HepG2 (cell line): ENCODE measurements around the gene TBXAS1.

ENCODE experiments used
- KAT7 ChIP-seq: IDR thresholded peaks from 2 replicates; pipeline ENCODE4 v1.6.1; 2018; ENCODE audit warnings: borderline replicate concordance, missing compliant biosample characterization
- KMT2A ChIP-seq: sonication (generic); formaldehyde crosslinking; IDR thresholded peaks from 2 replicates; pipeline ENCODE4 v1.4.0; 2020; ENCODE audit warnings: missing genetic modification reagents
- NR2F2 ChIP-seq: IDR thresholded peaks from 2 replicates; pipeline ENCODE4 v1.6.1; 2012; ENCODE audit warnings: low read depth, inconsistent platforms, borderline replicate concordance
- ZBTB7A ChIP-seq: sonication (generic); formaldehyde crosslinking; IDR thresholded peaks from 2 replicates; pipeline ENCODE4 v1.8.0; 2022; ENCODE audit warnings: mild to moderate bottlenecking, missing genetic modification reagents
- ZFX ChIP-seq: sonication (generic); formaldehyde crosslinking; IDR thresholded peaks from 2 replicates; pipeline ENCODE4 v1.4.0; 2020; ENCODE audit warnings: mild to moderate bottlenecking, low read depth, missing genetic modification reagents, moderate library complexity
- ZNF138 ChIP-seq: sonication (generic); formaldehyde crosslinking; IDR thresholded peaks from 2 replicates; pipeline ENCODE4 v1.5.0; 2020; ENCODE audit warnings: mild to moderate bottlenecking, low read depth, missing genetic modification reagents
- ZNF224 ChIP-seq: sonication (generic); formaldehyde crosslinking; IDR thresholded peaks from 2 replicates; pipeline ENCODE4 v1.5.0; 2020; ENCODE audit warnings: mild to moderate bottlenecking, missing genetic modification reagents
- ZNF501 ChIP-seq: sonication (generic); formaldehyde crosslinking; IDR thresholded peaks from 2 replicates; pipeline ENCODE4 v1.5.1; 2020; ENCODE audit warnings: mild to moderate bottlenecking, moderate library complexity, missing genetic modification reagents

DNA sequence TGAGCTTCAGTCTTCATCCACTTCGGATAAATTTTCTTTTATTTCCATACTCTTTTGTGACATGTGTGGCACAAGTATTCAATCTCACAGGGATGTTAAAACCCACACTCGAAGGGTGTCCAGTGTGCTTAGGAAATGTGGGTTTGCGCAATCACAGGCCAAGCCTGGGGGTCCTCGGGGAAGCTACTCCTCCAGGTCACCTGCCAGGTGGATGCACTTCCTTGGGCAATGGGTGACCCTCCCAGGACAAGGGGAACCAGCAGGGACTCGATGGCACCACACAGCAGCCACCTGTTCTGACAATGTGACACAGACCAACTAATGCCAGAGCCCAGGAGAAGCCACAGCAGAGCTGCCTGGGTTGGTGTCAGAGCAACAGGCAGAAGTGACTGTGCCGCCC, 194.7 kb downstream of the TBXAS1 start:
- no peak for TF ChIP-seq ZNF138 (CRISPR knock-in tag)
- TF ChIP-seq KAT7 (CRISPR knock-in tag), result no peak
- TF ChIP-seq ZNF501 (CRISPR knock-in tag), result no peak
- no peak for TF ChIP-seq ZNF224 (CRISPR knock-in tag)
- TF ChIP-seq ZBTB7A (CRISPR knock-in tag), result no peak
- no peak for TF ChIP-seq NR2F2
- TF ChIP-seq ZFX (CRISPR knock-in tag), result no peak
- TF ChIP-seq KMT2A (CRISPR knock-in tag), result no peak
